HL-60/S4 treated with phorbol 12-myristate 13-acetate at 8.2 ng/mL for 4 days and 3 days (cell line): ENCODE data around the gene DSG2.

Experiments
- in situ Hi-C: fragments of 300-500 bp; cut with MboI; formaldehyde crosslinking; loops from 2 replicates; pipeline ENCODE4 v1.15.0; 2022; ENCODE audit warnings: low sequenced_read_pairs

Gene DSG2

GRCh38 chr18:31551883-31552282, 53.9 kb downstream of the DSG2 start:
- in situ Hi-C loops = no loop called here

DNA sequence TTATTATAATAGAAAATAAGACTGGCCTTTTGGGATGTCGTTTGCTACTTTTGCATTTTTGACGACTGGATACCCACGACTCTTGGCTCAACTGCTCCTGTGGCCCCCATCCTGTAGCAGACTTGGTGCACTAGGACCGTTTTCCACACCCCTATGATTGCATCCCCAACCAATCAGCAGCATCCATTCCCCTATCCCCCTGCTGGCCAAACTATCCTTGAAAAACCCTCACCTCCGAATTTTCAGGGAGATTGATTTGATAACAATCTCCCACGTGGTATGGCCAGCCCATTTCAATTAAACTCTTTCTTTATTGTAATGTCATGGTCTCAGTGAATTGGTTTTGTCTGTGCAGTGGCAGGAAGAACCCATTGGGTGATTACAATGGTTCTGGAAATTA, 55.8 kb downstream of the DSG2 start:
- in situ Hi-C loops = no loop called here

- in situ Hi-C loops = no loop called here
These were observed 56.8 kb downstream of the DSG2 start for GRCh38 chr18:31554776-31555175.

GRCh38 chr18:31555971-31556747, 58.2 kb downstream of the DSG2 start:
- in situ Hi-C loops = no loop called here

- in situ Hi-C loops = no loop called here
These were observed 59.5 kb downstream of the DSG2 start for GRCh38 chr18:31557446-31557845.

GRCh38 chr18:31558567-31558966, 60.6 kb downstream of the DSG2 start:
- in situ Hi-C loops = no loop called here

- in situ Hi-C loops = no loop called here
These were observed 64.7 kb downstream of the DSG2 start for GRCh38 chr18:31562726-31563125.

DNA sequence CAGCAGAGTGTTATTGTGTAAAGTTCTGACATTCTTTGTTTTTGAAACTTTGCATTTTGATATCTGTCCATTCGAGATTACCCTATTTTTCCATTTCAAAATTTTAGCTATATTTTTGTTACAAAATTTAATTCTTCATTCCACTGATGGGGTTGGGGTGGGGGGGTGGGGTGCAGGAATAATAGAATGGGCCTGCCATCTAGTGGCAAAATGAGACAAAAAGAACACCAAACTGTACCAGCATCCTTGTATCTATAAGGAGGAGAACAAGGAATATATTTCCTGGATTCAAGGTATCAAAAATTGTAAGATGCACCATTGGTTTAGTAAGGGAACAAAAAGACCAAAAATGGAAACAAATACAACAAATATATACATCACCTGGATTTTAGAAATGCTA, 65.8 kb downstream of the DSG2 start:
- in situ Hi-C loops = no loop called here

DNA sequence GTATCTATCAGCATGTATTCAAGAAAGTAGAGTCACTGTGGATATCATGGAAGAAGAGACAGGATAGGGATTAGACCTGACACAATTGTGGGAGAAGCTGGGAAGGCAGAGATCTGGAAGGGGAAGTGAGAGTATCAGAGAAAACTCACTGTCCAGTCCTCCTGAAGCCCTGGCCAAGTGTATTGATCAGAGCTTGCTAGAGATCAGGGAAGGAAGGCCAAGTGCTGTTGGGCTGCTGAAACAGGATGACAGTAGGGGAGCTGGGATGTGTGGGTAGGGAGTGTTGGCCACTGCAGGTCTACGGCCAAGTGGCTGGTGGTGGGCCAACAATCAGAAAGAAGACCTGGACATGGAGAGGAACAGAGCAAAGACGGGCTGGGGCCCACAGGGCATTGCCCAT, 67.4 kb downstream of the DSG2 start:
- in situ Hi-C loops = no loop called here

DNA sequence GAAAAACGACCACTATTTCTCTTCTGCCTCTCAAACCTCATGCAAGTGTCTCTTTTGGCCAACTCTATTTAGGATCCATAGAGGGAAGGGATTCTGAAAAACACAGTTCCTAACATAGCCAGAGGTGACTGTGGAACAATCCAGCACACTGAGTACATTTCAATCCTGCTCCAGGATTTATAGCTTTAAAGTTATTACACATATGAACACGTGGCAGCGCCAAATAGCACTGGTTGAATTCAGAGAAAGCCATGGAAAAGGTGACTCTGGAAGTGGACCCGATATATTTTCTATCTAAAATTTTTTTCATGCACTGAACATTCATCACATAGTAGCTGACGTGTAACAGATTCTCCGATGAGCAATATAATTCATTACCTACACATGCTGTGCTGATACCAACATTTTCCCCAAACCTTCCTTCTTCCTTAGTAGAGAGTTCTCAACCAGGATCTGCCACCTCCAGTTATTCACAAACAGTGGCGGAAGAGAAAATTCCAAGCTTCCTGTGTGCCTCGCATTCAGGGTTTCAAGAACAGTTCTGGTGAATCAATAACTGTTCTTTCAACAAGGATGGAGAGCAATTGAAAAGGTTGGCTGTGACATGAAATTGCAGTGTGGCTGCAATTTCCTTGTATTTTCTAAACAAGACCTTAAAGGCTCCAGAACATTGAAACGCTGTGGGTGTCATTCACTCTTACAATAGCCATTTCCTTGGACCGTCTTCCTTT, 68.0 kb downstream of the DSG2 start:
- in situ Hi-C loops = no loop called here

GRCh38 chr18:31566576-31567306, 68.8 kb downstream of the DSG2 start:
- in situ Hi-C loops = no loop called here

- in situ Hi-C loops = no loop called here
These were observed 74.4 kb downstream of the DSG2 start for GRCh38 chr18:31572368-31572767.

DNA sequence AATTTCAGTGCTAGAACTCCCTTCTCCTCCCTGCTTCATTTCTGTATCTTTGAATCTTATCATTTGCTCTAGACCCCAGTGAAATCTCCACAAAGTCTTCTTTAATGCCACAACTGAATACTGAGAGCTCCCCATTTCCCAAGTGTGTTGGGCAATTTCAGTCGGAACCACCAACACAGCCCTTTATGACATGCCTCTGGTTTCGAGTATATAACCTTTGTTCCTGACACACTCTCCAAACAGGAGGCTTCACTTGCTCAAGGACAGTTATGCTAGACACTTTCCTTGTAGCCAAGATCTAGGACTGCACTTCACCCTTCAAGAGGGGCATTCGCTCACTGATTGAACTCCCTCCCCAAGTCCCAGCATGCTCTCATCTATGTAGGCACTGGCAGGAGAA, 75.1 kb downstream of the DSG2 start:
- in situ Hi-C loops = no loop called here

DNA sequence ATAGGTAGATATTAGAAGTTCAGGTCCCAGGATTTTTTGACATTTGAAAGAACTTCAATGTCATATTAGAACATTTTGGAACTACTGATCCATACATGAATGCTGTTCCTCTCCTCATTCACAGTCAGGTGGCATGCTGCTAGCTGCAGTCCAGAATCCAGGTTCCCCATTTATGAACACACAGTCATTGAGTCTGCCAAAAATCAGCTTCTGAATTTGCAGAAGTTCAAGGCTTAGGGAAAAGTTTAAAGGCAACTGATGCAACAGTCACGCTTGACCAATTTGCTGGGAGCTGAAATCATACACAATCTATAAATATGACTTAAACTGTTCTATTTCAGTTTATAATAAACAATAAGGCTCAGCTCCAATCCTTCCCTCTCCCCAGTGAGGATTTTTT, 76.4 kb downstream of the DSG2 start:
- in situ Hi-C loops = no loop called here

DNA sequence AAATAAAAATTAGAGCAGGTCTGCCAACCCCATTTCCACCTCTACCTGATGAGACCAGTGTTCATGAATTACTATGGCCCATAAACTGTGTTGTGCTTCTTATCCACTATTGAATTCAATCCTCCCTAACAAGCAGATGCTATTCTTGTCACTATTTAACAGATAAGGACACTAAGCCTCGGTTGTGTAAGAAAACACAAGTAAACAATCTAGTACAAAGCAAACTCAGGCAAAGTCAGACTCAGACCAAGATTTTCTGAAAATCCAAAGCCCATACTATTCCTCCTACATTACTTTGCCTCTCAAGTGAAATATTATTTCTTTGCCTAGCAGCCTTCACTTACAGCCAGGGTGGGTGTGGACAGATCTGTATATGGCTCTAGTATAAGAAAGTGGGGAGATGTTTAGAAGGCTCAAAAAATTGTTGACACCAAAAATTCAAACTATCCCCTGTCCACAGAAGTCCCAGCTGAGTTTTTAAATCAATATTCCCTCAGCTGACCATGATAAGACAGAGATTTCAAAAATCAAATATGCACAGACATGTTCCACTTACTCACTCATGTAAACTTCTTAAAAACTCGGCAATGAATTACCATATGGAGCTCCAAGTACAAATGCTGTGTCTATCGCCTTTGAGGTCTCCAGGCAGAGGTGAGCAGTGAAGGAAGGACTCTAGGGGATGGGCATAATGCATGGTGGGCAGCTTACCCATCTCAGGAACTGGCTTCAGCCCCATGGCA, 77.7 kb downstream of the DSG2 start:
- in situ Hi-C loops = no loop called here

- in situ Hi-C loops = no loop called here
These were observed 78.7 kb downstream of the DSG2 start for GRCh38 chr18:31576670-31577069.

DNA sequence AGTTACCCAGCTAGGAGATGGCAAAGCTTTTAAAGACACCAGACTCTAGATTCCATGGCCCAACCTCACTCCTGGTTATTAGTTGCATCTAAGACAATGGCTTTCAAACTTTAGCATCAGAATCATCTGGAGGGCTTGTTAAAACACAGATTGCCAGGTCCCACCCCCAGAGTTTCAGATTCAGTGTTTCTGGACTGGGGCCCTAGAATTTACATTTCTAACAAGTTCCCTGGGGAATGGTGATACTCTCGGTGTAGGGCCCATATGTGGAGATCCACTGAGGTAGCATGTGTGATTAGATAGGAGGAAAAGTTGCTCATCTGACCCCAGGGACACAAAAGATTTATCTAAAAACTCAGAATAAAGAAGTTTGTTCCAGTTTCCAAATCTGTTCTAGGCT, 79.2 kb downstream of the DSG2 start:
- in situ Hi-C loops = no loop called here

GRCh38 chr18:31578126-31578525, 80.1 kb downstream of the DSG2 start:
- in situ Hi-C loops = no loop called here

DNA sequence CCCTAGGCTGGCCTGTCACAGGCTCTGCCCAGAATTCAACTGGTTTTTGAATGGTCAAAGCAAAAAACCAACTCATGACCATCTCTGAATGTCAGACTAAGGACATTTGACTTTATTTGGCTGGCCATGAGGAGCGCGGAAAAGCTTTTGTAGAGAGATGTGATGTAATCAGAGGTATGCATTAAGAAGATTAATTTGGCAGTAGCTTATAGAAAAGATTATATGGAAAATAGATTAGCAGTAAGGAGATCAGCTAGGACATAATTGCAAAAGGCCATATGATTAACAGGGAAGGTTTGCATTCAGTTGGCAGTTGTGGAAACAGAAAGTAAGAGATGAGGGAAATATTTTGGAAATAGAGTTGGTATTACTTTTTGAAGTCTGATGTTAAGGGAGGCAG, 81.4 kb downstream of the DSG2 start:
- in situ Hi-C loops = no loop called here

DNA sequence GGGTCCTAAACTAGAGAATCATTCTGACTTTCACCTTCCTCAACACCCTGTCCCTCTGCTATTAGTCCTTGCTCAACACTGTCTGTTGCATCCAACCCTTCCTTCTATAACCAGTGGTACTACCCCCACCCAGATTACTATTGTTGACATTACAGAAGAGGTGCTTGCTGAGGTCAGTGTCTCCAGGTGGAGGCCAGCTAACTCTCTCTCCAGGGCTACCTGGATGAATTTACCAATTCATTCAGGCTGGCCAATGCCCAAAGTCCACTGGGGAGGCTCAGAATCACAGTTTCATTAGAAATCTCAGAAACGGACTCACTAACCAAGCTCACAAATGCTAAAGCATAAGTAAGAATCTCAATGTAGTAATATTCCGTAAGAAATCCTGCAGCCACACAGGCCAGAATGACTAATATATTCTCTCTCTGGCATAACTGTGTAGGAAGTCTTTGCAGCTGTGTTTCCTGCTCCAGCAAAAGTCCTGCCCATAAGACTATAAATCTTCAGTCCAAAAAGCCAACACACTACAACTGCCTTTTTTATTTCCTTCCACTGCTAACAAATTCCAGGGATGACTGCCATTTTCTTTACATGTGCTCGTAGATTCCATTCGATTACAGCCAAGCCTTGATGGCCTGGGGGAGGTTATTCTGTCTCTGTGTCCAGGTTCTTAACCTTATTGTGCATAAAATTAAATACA, 83.7 kb downstream of the DSG2 start:
- in situ Hi-C loops = no loop called here
